Measurements from ENCODE around the gene STK32B. TPM values are rescaled to one million over a fixed set of nuclear protein-coding genes. Genes with fewer than 3 reads are reported as not detected.

STK32B gene
- polyA plus RNA-seq, 2 of the 4 experiments (the other 2 are of a cell fraction), result 7.6 to 12.1 TPM

DNA sequence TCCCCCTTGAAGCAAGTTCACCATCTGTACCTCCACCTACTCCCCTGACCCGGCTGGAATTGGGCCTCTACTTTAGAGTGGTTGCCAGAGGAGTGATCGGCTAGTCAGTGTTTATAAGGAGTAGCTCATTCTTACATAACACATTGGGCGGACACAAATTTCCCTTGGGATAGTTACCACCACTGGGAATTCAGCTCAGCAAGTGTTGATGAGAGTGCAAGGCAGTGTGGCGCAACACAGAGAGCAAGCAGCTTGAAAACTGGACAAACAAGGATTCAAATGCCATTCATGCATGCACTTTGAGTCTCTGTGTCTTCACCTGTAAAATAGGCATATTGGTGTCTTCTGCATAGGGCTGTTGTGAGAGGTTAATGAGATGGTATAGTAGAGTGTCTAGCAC, 92.7 kb downstream of the STK32B start:
- no peak for ATAC-seq
- TF ChIP-seq TFCP2L1 (CRISPR knock-in tag; IDR thresholded peaks at IDR 0.05) (no peak), SREBF2 (IDR thresholded peaks at IDR 0.05) (no peak), MYC (IDR thresholded peaks at IDR 0.05; ENCODE audit: borderline replicate concordance, low read length) (no peak), ZSCAN20 (CRISPR knock-in tag; IDR thresholded peaks at IDR 0.05) (no peak), CHD2 (IDR thresholded peaks at IDR 0.05; ENCODE audit: low read length, partially characterized antibody) (no peak), ELK1 (IDR thresholded peaks at IDR 0.05; ENCODE audit: low read depth, low read length) (no peak), NPAS2 (CRISPR knock-in tag; IDR thresholded peaks at IDR 0.05; ENCODE audit: borderline replicate concordance) (no peak), CHD4 (IDR thresholded peaks at IDR 0.05; ENCODE audit: borderline replicate concordance) (no peak), REST (IDR thresholded peaks at IDR 0.05) (no peak), MAZ (IDR thresholded peaks at IDR 0.05; ENCODE audit: borderline replicate concordance, low read depth, low read length) (no peak), TP53 (CRISPR knock-in tag; IDR thresholded peaks at IDR 0.05) (no peak), ZFP36 (IDR thresholded peaks at IDR 0.05; ENCODE audit: borderline replicate concordance, partially characterized antibody) (no peak)
- TF ChIP-seq, protein P1, sequence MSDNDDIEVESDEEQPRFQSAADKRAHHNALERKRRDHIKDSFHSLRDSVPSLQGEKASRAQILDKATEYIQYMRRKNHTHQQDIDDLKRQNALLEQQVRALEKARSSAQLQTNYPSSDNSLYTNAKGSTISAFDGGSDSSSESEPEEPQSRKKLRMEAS (IDR thresholded peaks at IDR 0.05), result no peak
- TF ChIP-seq, protein P2, sequence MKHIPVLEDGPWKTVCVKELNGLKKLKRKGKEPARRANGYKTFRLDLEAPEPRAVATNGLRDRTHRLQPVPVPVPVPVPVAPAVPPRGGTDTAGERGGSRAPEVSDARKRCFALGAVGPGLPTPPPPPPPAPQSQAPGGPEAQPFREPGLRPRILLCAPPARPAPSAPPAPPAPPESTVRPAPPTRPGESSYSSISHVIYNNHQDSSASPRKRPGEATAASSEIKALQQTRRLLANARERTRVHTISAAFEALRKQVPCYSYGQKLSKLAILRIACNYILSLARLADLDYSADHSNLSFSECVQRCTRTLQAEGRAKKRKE (CRISPR knock-in tag; IDR thresholded peaks at IDR 0.05; ENCODE audit: low read depth), result no peak
- FAIRE-seq, result no peak
- Histone ChIP-seq H3K4me2 (no peak overlapping the region), H3K4me1 (peaks cover 2% of the 10 kb centered on the region; the same call in 1 of the 3 replicates), H3K4me3 (no peak overlapping the region), H3K9me3 (no peaks in the 10 kb centered on the region), H3K27ac (no peak overlapping the region)
- 79% methylated on average over 4 of the region's 4 CpGs for WGBS (ENCODE audit: missing lambda C conversion rate)
- no peak for DNase-seq (ENCODE audit: low read depth in 1 of 2, low spot score in 1 of 2)
- ChIA-PET CTCF (interaction anchor here (1.4 kb wide), 1 partner anchor 93 kb away, joined by 4 read pairs; no protein-coding TSS in a partner anchor), POLR2A (no interaction called here)

GRCh38 chr4:5144384-5144783, 93.1 kb downstream of the STK32B start:
- Histone ChIP-seq H3K9me3 (no peaks in the 10 kb centered on the region), H3K4me2 (no peak overlapping the region), H3K27ac (no peak overlapping the region), H3K4me1 (no peaks in the 10 kb centered on the region), H3K4me3 (no peak overlapping the region)
- FAIRE-seq (no peak), ATAC-seq (no peak), DNase-seq (ENCODE audit: low read depth in 1 of 2, low spot score in 1 of 2) (no peak)
- ChIA-PET POLR2A (no interaction called here), CTCF (interaction anchor here (1.4 kb wide), 1 partner anchor 94 kb away, joined by 4 read pairs; no protein-coding TSS in a partner anchor)
- TF ChIP-seq ZFP36 (IDR thresholded peaks at IDR 0.05; ENCODE audit: borderline replicate concordance, partially characterized antibody), result no peak
- no peak for TF ChIP-seq EP300 (IDR thresholded peaks at IDR 0.05)
- TF ChIP-seq BHLHE40 (IDR thresholded peaks at IDR 0.05; ENCODE audit: low read depth, low read length), result no peak
- TF ChIP-seq PHF8 (IDR thresholded peaks at IDR 0.05; ENCODE audit: borderline replicate concordance, low read depth), result no peak
- no peak for TF ChIP-seq MAZ (IDR thresholded peaks at IDR 0.05; ENCODE audit: borderline replicate concordance, low read depth, low read length)
- WGBS (ENCODE audit: missing lambda C conversion rate), result 75% methylated on average over 2 of the region's 2 CpGs

- Histone ChIP-seq H3K4me2 (no peak overlapping the region), H3K4me3 (no peak overlapping the region), H3K9me3 (no peaks in the 10 kb centered on the region), H3K4me1 (no peaks in the 10 kb centered on the region), H3K27ac (no peak overlapping the region)
- no peak for ATAC-seq
- CTCF ChIA-PET, result no interaction called here
- DNase-seq (ENCODE audit: low read depth in 1 of 2, low spot score in 1 of 2), result no peak
- no peak for FAIRE-seq
- 81% methylated on average over 6 of the region's 6 CpGs for WGBS (ENCODE audit: missing lambda C conversion rate)
- POLR2A ChIA-PET, result no interaction called here
- TF ChIP-seq JUN (IDR thresholded peaks at IDR 0.05), result no peak
- TF ChIP-seq USF2 (IDR thresholded peaks at IDR 0.05), result no peak
- TF ChIP-seq FOSL2 (IDR thresholded peaks at IDR 0.05), result no peak
- TF ChIP-seq FOSL2 (CRISPR knock-in tag; IDR thresholded peaks at IDR 0.05), result no peak
- TF ChIP-seq POLR2AphosphoS2 (conservative IDR thresholded peaks at IDR 0.05; ENCODE audit: low read length), result no peak
- TF ChIP-seq FOSB (CRISPR knock-in tag; IDR thresholded peaks at IDR 0.05), result no peak
- TF ChIP-seq, protein P3, sequence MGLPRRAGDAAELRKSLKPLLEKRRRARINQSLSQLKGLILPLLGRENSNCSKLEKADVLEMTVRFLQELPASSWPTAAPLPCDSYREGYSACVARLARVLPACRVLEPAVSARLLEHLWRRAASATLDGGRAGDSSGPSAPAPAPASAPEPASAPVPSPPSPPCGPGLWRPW (IDR thresholded peaks at IDR 0.05), result no peak
- no peak for TF ChIP-seq PHF8 (IDR thresholded peaks at IDR 0.05; ENCODE audit: borderline replicate concordance, low read depth)
- TF ChIP-seq HOXB13 (CRISPR knock-in tag; IDR thresholded peaks at IDR 0.05; ENCODE audit: low read depth), result no peak
- no peak for TF ChIP-seq ESRRA (IDR thresholded peaks at IDR 0.05; ENCODE audit: borderline replicate concordance, low read length)
- TF ChIP-seq ELK1 (IDR thresholded peaks at IDR 0.05; ENCODE audit: low read depth, low read length), result no peak
Measured at GRCh38 chr4:5146248-5146647, 95.0 kb downstream of the STK32B start.

All from A549 (cell line).